ENCODE measurements around the gene SMARCC2.

SMARCC2 gene

DNA sequence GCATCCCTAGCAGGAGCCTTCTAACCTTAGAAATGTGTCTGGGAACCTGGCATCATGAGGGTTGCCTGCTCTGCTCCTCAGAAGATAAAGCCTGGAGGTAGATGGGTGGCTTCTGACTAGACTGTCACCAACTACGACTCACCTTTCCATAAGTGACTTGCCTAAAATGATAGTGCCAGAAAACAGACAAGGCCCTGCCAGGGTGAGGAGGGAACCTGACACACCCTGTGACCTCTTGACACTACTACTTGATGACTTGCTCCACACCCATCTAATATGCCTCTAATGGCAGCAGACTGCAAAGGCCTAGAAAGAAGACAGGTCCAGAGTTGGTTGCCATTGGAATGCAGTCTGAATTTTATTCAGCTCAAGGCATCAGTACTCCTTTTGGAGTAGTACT is 23.1 kb upstream of the SMARCC2 start:
- Histone ChIP-seq H3K9me3 (ENCODE audit: control insufficient read depth, insufficient read depth, low read depth, low read length) (no peaks in the 10 kb centered on the region), H3K27ac (ENCODE audit: extremely low read depth, low read depth, low read length) (no peak overlapping the region), H3K36me3 (ENCODE audit: control insufficient read depth in 2 of 2, insufficient read depth in 1 of 2, low read length in 2 of 2) (peaks cover 44 to 81% of the 10 kb centered on the region in 2 experiments), H3K4me3 (ENCODE audit: low read depth, low read length) (no peak overlapping the region), H3K4me1 (ENCODE audit: control insufficient read depth, insufficient read depth, low read length) (no peaks in the 10 kb centered on the region)
- POLR2A ChIA-PET, result interaction anchor here (1.5 kb wide), 1 partner anchor 9 kb away, joined by 5 read pairs; the partner anchor contains the start of gene RNF41
- peak; percentile 89 for TF ChIP-seq KLF1 (tag by site-specific recombination; IDR thresholded peaks at IDR 0.05)
- no peak for TF ChIP-seq ZNF521 (tag by site-specific recombination; IDR thresholded peaks at IDR 0.05)
- CTCF ChIA-PET, result interaction anchor here (0.5 to 1.3 kb wide), 3 partner anchors 8 to 20 kb away, joined by 3 to 4 read pairs (median 3); no protein-coding TSS in a partner anchor

DNA sequence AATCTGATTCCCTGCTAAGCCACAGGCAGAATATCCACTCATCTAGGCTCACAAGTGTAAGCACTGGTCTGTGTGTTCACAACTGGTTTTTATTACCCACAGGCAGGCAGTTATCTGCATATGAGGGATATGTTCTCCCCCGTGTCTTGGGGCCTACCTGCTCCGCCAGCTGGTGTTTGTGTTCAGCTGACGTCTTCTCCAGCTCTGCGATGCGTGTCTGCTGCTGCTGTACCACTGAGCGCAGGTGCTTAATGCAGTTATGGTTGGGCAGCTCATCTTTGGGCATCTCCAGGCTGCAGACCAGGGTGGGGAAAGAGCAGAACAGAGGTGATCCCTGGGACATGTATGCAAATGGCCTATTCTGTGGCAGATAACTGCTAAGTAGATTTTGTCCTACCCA is 18.7 kb upstream of the SMARCC2 start:
- TF ChIP-seq ZNF670 (tag by site-specific recombination; IDR thresholded peaks at IDR 0.05; ENCODE audit: low read depth) (no peak), MZF1 (tag by site-specific recombination; IDR thresholded peaks at IDR 0.05; ENCODE audit: borderline replicate concordance) (no peak), ZNF248 (tag by site-specific recombination; IDR thresholded peaks at IDR 0.05) (no peak), ZNF221 (tag by site-specific recombination; IDR thresholded peaks at IDR 0.05; ENCODE audit: borderline replicate concordance) (no peak), ZNF521 (tag by site-specific recombination; IDR thresholded peaks at IDR 0.05) (no peak)
- no peak overlapping the region for H3K4me3 ChIP-seq (ENCODE audit: low read depth, low read length)
- ChIA-PET CTCF (interaction anchor here (1.6 to 6.0 kb wide), 4 partner anchors 14 to 50 kb away, joined by 4 to 73 read pairs (median 18); partner anchors contain the start of genes ANKRD52, RNF41 and SMARCC2), POLR2A (interaction anchor here (0.6 to 4.6 kb wide), 3 partner anchors 14 to 353 kb away, joined by 3 to 47 read pairs (median 5); partner anchors contain the start of gene RNF41)
- H3K36me3 ChIP-seq (ENCODE audit: control insufficient read depth in 2 of 2, insufficient read depth in 1 of 2, low read length in 2 of 2), result peaks cover 30 to 75% of the 10 kb centered on the region in 2 experiments
- H3K4me1 ChIP-seq (ENCODE audit: control insufficient read depth, insufficient read depth, low read length), result no peaks in the 10 kb centered on the region
- H3K27ac ChIP-seq (ENCODE audit: extremely low read depth, low read depth, low read length), result no peak overlapping the region
- H3K9me3 ChIP-seq (ENCODE audit: control insufficient read depth, insufficient read depth, low read depth, low read length), result no peaks in the 10 kb centered on the region

DNA sequence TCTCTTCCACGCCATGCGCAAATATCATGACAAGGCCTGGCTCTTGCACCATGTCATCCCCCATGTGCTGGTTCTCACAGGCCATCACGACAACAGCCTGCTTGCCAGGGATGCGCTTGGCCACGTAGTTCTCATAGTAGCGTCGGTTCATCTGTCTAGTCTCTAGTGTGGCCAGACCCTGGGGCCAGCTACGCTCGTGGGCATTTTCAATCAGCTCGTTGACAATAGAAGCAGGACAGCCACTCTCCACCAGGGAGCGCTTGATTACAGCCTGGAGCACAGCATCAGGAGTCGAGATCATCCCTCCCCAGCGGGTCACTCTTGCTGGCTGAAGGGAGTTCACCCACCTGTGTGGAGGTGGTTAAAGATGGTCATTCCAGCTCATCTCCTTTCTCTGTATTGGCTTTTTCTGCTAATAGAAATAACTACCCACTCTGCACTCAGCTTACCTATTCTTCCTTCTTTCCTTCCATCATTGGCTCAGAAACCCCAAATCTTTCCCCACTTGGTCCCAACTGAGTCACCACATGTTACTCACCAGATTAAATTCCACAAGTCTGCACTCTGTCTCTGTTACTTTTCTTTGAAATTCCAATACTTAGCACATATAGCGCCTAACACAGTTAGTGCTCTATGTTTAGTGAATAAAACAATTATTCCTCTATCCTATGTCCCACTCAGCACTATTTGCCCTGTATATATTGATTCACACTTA is 17.3 kb upstream of the SMARCC2 start:
- Histone ChIP-seq H3K4me3 (ENCODE audit: low read depth, low read length) (no peak overlapping the region), H3K4me1 (ENCODE audit: control insufficient read depth, insufficient read depth, low read length) (no peaks in the 10 kb centered on the region), H3K36me3 (ENCODE audit: control insufficient read depth in 2 of 2, insufficient read depth in 1 of 2, low read length in 2 of 2) (peaks cover 24 to 61% of the 10 kb centered on the region in 2 experiments), H3K9me3 (ENCODE audit: control insufficient read depth, insufficient read depth, low read depth, low read length) (no peaks in the 10 kb centered on the region), H3K27ac (ENCODE audit: extremely low read depth, low read depth, low read length) (no peak overlapping the region)
- CTCF ChIA-PET, result interaction anchor here (0.6 to 6.0 kb wide), 22 partner anchors 10 to 781 kb away, joined by 3 to 73 read pairs (median 4); partner anchors contain the start of genes ANKRD52, COQ10A, RNF41 and SMARCC2
- POLR2A ChIA-PET, result interaction anchor here (1.0 to 4.6 kb wide), 3 partner anchors 15 to 16 kb away, joined by 4 to 47 read pairs (median 5); partner anchors contain the start of gene RNF41
- TF ChIP-seq, protein P1, sequence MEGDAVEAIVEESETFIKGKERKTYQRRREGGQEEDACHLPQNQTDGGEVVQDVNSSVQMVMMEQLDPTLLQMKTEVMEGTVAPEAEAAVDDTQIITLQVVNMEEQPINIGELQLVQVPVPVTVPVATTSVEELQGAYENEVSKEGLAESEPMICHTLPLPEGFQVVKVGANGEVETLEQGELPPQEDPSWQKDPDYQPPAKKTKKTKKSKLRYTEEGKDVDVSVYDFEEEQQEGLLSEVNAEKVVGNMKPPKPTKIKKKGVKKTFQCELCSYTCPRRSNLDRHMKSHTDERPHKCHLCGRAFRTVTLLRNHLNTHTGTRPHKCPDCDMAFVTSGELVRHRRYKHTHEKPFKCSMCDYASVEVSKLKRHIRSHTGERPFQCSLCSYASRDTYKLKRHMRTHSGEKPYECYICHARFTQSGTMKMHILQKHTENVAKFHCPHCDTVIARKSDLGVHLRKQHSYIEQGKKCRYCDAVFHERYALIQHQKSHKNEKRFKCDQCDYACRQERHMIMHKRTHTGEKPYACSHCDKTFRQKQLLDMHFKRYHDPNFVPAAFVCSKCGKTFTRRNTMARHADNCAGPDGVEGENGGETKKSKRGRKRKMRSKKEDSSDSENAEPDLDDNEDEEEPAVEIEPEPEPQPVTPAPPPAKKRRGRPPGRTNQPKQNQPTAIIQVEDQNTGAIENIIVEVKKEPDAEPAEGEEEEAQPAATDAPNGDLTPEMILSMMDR (tag by site-specific recombination; IDR thresholded peaks at IDR 0.05), result peak; percentile 49
- TF ChIP-seq ZNF2 (tag by site-specific recombination; IDR thresholded peaks at IDR 0.05) (peak; percentile 92), SCRT1 (tag by site-specific recombination; IDR thresholded peaks at IDR 0.05; ENCODE audit: borderline replicate concordance) (0 out of 2 replicates have a peak, but pooled peaks have one; percentile 20), ZNF571 (tag by site-specific recombination; IDR thresholded peaks at IDR 0.05) (no peak), BCL11A (tag by site-specific recombination; IDR thresholded peaks at IDR 0.05; ENCODE audit: low read depth) (no peak), REPIN1 (tag by site-specific recombination; IDR thresholded peaks at IDR 0.05; ENCODE audit: low read depth) (no peak), PRDM2 (tag by site-specific recombination; IDR thresholded peaks at IDR 0.05; ENCODE audit: borderline replicate concordance) (no peak), SCRT2 (tag by site-specific recombination; IDR thresholded peaks at IDR 0.05) (peak; percentile 68), OSR2 (tag by site-specific recombination; IDR thresholded peaks at IDR 0.05) (no peak), SP7 (tag by site-specific recombination; IDR thresholded peaks at IDR 0.05) (no peak), ZNF155 (tag by site-specific recombination; IDR thresholded peaks at IDR 0.05) (no peak)
- TF ChIP-seq, protein P2, sequence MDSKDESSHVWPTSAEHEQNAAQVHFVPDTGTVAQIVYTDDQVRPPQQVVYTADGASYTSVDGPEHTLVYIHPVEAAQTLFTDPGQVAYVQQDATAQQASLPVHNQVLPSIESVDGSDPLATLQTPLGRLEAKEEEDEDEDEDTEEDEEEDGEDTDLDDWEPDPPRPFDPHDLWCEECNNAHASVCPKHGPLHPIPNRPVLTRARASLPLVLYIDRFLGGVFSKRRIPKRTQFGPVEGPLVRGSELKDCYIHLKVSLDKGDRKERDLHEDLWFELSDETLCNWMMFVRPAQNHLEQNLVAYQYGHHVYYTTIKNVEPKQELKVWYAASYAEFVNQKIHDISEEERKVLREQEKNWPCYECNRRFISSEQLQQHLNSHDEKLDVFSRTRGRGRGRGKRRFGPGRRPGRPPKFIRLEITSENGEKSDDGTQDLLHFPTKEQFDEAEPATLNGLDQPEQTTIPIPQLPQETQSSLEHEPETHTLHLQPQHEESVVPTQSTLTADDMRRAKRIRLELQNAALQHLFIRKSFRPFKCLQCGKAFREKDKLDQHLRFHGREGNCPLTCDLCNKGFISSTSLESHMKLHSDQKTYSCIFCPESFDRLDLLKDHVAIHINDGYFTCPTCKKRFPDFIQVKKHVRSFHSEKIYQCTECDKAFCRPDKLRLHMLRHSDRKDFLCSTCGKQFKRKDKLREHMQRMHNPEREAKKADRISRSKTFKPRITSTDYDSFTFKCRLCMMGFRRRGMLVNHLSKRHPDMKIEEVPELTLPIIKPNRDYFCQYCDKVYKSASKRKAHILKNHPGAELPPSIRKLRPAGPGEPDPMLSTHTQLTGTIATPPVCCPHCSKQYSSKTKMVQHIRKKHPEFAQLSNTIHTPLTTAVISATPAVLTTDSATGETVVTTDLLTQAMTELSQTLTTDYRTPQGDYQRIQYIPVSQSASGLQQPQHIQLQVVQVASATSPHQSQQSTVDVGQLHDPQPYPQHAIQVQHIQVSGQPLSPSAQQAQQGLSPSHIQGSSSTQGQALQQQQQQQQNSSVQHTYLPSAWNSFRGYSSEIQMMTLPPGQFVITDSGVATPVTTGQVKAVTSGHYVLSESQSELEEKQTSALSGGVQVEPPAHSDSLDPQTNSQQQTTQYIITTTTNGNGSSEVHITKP (tag by site-specific recombination; IDR thresholded peaks at IDR 0.05), result peak; percentile 53; the same call in 1 of the 2 replicates

All from HEK293 (cell line).